ENCODE data around the gene INTS4. TPM values are rescaled to one million over a fixed set of nuclear protein-coding genes. Genes with fewer than 3 reads are reported as not detected.
"Not testable (repeated sequence)": the region's sequence is repeated elsewhere in the genome, so short reads cannot be mapped to it uniquely, and the experiment has no call there.

INTS4 gene
- total RNA-seq, 2 donors from 2014 or later, result 23.4 to 31.1 TPM

- no peak for TF ChIP-seq CTCF (IDR thresholded peaks at IDR 0.05)
- H3K27me3 ChIP-seq (replicated peaks; ENCODE audit: insufficient read depth), result no peaks in the 10 kb centered on the region
- no peaks in the 10 kb centered on the region for H3K9me3 ChIP-seq
- no peaks in the 10 kb centered on the region for H3K4me1 ChIP-seq (ENCODE audit: control insufficient read depth in 1 of 2, low read depth in 2 of 2)
- H3K27ac ChIP-seq, result no peak overlapping the region
- DNase-seq (ENCODE audit: low spot score), result no peak
- H3K36me3 ChIP-seq, result peaks cover 22% of the 10 kb centered on the region
- ATAC-seq (ENCODE audit: insufficient number of reproducible peaks, low FRiP score, low read depth), result no peak
- H3K4me3 ChIP-seq, result no peak overlapping the region
These were observed 122.6 kb downstream of the INTS4 start for GRCh38 chr11:77871855-77872254.

- no peaks in the 10 kb centered on the region for H3K27me3 ChIP-seq (replicated peaks; ENCODE audit: insufficient read depth)
- TF ChIP-seq CTCF (IDR thresholded peaks at IDR 0.05), result no peak
- no peak overlapping the region for H3K27ac ChIP-seq
- H3K4me1 ChIP-seq (ENCODE audit: control insufficient read depth in 1 of 2, low read depth in 2 of 2), result no peaks in the 10 kb centered on the region
- peaks cover 24% of the 10 kb centered on the region for H3K36me3 ChIP-seq
- ATAC-seq (ENCODE audit: insufficient number of reproducible peaks, low FRiP score, low read depth), result no peak
- no peak overlapping the region for H3K4me3 ChIP-seq
- no peak for DNase-seq (ENCODE audit: low spot score)
- H3K9me3 ChIP-seq, result no peaks in the 10 kb centered on the region
These were observed 125.7 kb downstream of the INTS4 start for GRCh38 chr11:77868744-77869143.

- Histone ChIP-seq H3K36me3 (peaks cover 20% of the 10 kb centered on the region), H3K4me1 (ENCODE audit: control insufficient read depth in 1 of 2, low read depth in 2 of 2) (no peaks in the 10 kb centered on the region), H3K27me3 (replicated peaks; ENCODE audit: insufficient read depth) (no peaks in the 10 kb centered on the region), H3K9me3 (no peaks in the 10 kb centered on the region), H3K4me3 (no peak overlapping the region), H3K27ac (no peak overlapping the region)
- no peak for TF ChIP-seq CTCF (IDR thresholded peaks at IDR 0.05)
- ATAC-seq (ENCODE audit: insufficient number of reproducible peaks, low FRiP score, low read depth) (no peak), DNase-seq (ENCODE audit: low spot score) (no peak)
These were observed 128.1 kb downstream of the INTS4 start for GRCh38 chr11:77866336-77866735.

- ATAC-seq (ENCODE audit: insufficient number of reproducible peaks, low FRiP score, low read depth), result no peak
These were observed 128.7 kb downstream of the INTS4 start for GRCh38 chr11:77865805-77866204.

GRCh38 chr11:77861444-77861843 is 133.0 kb downstream of the INTS4 start:
- H3K27me3 ChIP-seq (replicated peaks; ENCODE audit: insufficient read depth); DNase-seq (ENCODE audit: low spot score); H3K4me1 ChIP-seq (ENCODE audit: control insufficient read depth in 1 of 2, low read depth in 2 of 2); H3K9me3 ChIP-seq; H3K27ac ChIP-seq; H3K4me3 ChIP-seq; ATAC-seq (ENCODE audit: insufficient number of reproducible peaks, low FRiP score, low read depth): not testable (repeated sequence)
- H3K36me3 ChIP-seq, result peaks cover 13% of the 10 kb centered on the region

More at GRCh38 chr11:77865805-77866204, 128.7 kb downstream of the INTS4 start:
- no peaks in the 10 kb centered on the region for H3K9me3 ChIP-seq
- no peaks in the 10 kb centered on the region for H3K27me3 ChIP-seq (replicated peaks; ENCODE audit: insufficient read depth)
- TF ChIP-seq CTCF (IDR thresholded peaks at IDR 0.05), result no peak
- no peaks in the 10 kb centered on the region for H3K4me1 ChIP-seq (ENCODE audit: control insufficient read depth in 1 of 2, low read depth in 2 of 2)
- H3K27ac ChIP-seq, result no peak overlapping the region
- peaks cover 20% of the 10 kb centered on the region for H3K36me3 ChIP-seq
- no peak for DNase-seq (ENCODE audit: low spot score)
- H3K4me3 ChIP-seq, result no peak overlapping the region

- not testable (repeated sequence) for H3K27ac ChIP-seq; H3K4me1 ChIP-seq (ENCODE audit: control insufficient read depth in 1 of 2, low read depth in 2 of 2); ATAC-seq (ENCODE audit: insufficient number of reproducible peaks, low FRiP score, low read depth); H3K4me3 ChIP-seq; H3K9me3 ChIP-seq; H3K27me3 ChIP-seq (replicated peaks; ENCODE audit: insufficient read depth); DNase-seq (ENCODE audit: low spot score)
- H3K36me3 ChIP-seq, result peaks cover 24% of the 10 kb centered on the region
These were observed 136.5 kb downstream of the INTS4 start for GRCh38 chr11:77857906-77858457.

Data from thoracic aorta (tissue), 2 donors.